Measurements from ENCODE around the gene MARCHF10.

DNA sequence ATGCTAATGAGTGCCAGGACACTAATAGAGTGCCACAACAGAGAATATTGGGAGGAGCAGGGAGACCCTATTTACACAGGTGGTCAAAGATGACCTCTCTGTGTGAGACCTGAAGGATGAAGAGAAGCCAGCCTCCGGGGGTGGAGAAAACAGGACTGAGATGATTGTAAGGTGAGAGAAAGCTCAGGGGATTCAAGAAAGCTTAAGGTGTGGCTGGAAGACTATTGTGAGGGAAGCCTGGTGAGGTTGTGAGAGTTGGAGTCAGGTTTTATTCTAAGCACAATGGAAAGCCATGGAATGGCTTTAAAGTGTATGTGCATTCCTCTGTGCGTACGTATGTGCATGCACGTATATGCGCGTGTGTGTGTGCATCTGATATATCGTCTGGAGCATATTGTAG is 10.4 kb upstream of the MARCHF10 start:
- no peak for TF ChIP-seq ATF1 (CRISPR knock-in tag; IDR thresholded peaks at IDR 0.05)
- TF ChIP-seq ATF1 (tag; IDR thresholded peaks at IDR 0.05), result no peak
- TF ChIP-seq TEAD2 (tag; IDR thresholded peaks at IDR 0.05), result no peak
- TF ChIP-seq, protein P1, sequence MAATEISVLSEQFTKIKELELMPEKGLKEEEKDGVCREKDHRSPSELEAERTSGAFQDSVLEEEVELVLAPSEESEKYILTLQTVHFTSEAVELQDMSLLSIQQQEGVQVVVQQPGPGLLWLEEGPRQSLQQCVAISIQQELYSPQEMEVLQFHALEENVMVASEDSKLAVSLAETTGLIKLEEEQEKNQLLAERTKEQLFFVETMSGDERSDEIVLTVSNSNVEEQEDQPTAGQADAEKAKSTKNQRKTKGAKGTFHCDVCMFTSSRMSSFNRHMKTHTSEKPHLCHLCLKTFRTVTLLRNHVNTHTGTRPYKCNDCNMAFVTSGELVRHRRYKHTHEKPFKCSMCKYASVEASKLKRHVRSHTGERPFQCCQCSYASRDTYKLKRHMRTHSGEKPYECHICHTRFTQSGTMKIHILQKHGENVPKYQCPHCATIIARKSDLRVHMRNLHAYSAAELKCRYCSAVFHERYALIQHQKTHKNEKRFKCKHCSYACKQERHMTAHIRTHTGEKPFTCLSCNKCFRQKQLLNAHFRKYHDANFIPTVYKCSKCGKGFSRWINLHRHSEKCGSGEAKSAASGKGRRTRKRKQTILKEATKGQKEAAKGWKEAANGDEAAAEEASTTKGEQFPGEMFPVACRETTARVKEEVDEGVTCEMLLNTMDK (IDR thresholded peaks at IDR 0.05; ENCODE audit: borderline replicate concordance, insufficient read depth, low read depth, low read length, poor library complexity, severe bottlenecking), result no peak
- no peak for TF ChIP-seq POLR2AphosphoS5 (IDR thresholded peaks at IDR 0.05; ENCODE audit: control insufficient read depth, insufficient read depth, low read depth, low read length)
- TF ChIP-seq YY1 (IDR thresholded peaks at IDR 0.05; ENCODE audit: borderline replicate concordance in 1 of 3, control insufficient read depth in 1 of 3, extremely low read depth in 1 of 3, insufficient read depth in 3 of 3, insufficient read length in 1 of 3, insufficient replicate concordance in 2 of 3, low read depth in 1 of 3, low read length in 2 of 3), result no peak

Data from K562 (cell line).